Body of pancreas (tissue), 4 donors: ENCODE results near the gene NFIC. TPM values are rescaled to one million over a fixed set of nuclear protein-coding genes. Genes with fewer than 3 reads are reported as not detected.

Source experiments
- ATAC-seq: fragments of 150-250 bp; one replicate; pipeline ENCODE4 v1.9.1; 2016
- DNase-seq, 4 donors: peaks; one replicate each; pipeline ENCODE4 v3.0.0-alpha.2; 2019
- H3K27ac ChIP-seq, 4 donors: fragments of 200-600 bp; sonication (generic); 1 replicate in 3 of 4; 2 replicates in 1 of 4; pipeline versions ENCODE4 v1.5.1 to v1.6.1; 2016 to 2019; ENCODE audit warnings: mild to moderate bottlenecking in 1 of 4, mixed read lengths in 1 of 4, moderate library complexity in 1 of 4
- H3K27me3 ChIP-seq, 2 donors: fragments of 200-600 bp; sonication (generic); one replicate each; pipeline ENCODE4 v1.6.0; 2016; ENCODE audit warnings: mild to moderate bottlenecking in 1 of 2
- H3K36me3 ChIP-seq, 2 donors: fragments of 200-600 bp; sonication (generic); replicated peaks in 1 of 2; 2 replicates each; pipeline ENCODE4 v1.5.1; 2016; ENCODE audit warnings: low read depth in 2 of 2; ENCODE audit not compliant: insufficient read depth in 1 of 2
- H3K4me1 ChIP-seq: fragments of 200-600 bp; sonication (generic); one replicate; pipeline ENCODE4 v1.6.0; 2016
- H3K4me3 ChIP-seq, 2 donors: fragments of 200-600 bp; sonication (generic); 1 replicate in 1 of 2; 2 replicates in 1 of 2; pipeline ENCODE4 v1.5.1; 2016 to 2019
- H3K9me3 ChIP-seq, 3 donors: fragments of 200-600 bp; sonication (generic); 1 replicate in 2 of 3; 2 replicates in 1 of 3; pipeline ENCODE4 v1.5.1; 2016
- POLR2A ChIP-seq, 3 donors: fragments of 450-650 bp; IDR thresholded peaks; one replicate each; pipeline ENCODE4 v1.6.1; 2016; ENCODE audit warnings: antibody characterized with exemption in 3 of 3, mild to moderate bottlenecking in 2 of 3
- WGBS, 2 donors: methylation state at CpG; one replicate each; pipeline ENCODE4 v1.1.5; 2017; 5-methylcytosine and 5-hydroxymethylcytosine counted together
- intact Hi-C: fragments of 100-400 bp; cut with DNase I; formaldehyde crosslinking; loops from one replicate; pipeline ENCODE4 v1.15.1; 2023
- total RNA-seq, 2 donors: library from RNA; depleted of rRNA; stranded (reverse); fragments of >200 nt; gene quantifications; one replicate each; pipeline ENCODE4 v1.1.0, GENCODE V29; 2016
- TF ChIP-seq, protein P1 (sequence below), 7 experiments: fragments of 450-650 bp in 4 of 7; fragments of 200-600 bp in 3 of 7; sonication (generic) in 3 of 7; IDR thresholded peaks; one replicate each; pipeline ENCODE4 v1.5.1; 2016 to 2019; ENCODE audit warnings: antibody characterized with exemption in 7 of 7

NFIC gene
- total RNA-seq, 2 donors from 2014 or later, result 178 to 186 TPM

DNA sequence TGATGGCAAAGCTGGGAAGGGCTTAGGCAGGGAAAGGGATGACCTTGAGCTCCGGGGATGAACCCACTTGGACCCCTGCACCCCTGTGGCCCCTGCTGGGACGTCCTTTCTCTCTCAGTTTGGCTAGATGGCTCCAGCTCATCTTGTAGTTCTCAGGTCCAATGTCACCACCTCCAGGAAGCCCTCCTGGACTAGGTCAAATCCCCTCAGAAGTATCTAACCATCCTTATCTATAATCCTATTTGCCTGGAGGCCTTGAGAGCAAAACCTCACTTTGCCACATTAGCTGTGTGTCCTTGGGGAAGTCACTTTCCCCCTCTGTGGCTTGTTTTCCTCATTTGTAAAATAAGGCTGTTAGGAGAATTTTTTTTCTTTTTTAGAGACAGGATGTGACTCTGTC lies 42.7 kb upstream of the NFIC start:
- Histone ChIP-seq H3K4me1 (no peaks in the 10 kb centered on the region), H3K27ac (no peak overlapping the region), H3K4me3 (no peak overlapping the region), H3K27me3 (peaks cover 0 to 11% of the 10 kb centered on the region in 2 donors), H3K9me3 (no peaks in the 10 kb centered on the region), H3K36me3 (no peaks in the 10 kb centered on the region)
- WGBS, 2 donors, result 21 to 25% methylated on average over 2 of the region's 2 CpGs
- DNase-seq (no peak), ATAC-seq (no peak)
- TF ChIP-seq, protein P1, sequence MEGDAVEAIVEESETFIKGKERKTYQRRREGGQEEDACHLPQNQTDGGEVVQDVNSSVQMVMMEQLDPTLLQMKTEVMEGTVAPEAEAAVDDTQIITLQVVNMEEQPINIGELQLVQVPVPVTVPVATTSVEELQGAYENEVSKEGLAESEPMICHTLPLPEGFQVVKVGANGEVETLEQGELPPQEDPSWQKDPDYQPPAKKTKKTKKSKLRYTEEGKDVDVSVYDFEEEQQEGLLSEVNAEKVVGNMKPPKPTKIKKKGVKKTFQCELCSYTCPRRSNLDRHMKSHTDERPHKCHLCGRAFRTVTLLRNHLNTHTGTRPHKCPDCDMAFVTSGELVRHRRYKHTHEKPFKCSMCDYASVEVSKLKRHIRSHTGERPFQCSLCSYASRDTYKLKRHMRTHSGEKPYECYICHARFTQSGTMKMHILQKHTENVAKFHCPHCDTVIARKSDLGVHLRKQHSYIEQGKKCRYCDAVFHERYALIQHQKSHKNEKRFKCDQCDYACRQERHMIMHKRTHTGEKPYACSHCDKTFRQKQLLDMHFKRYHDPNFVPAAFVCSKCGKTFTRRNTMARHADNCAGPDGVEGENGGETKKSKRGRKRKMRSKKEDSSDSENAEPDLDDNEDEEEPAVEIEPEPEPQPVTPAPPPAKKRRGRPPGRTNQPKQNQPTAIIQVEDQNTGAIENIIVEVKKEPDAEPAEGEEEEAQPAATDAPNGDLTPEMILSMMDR (IDR thresholded peaks at IDR 0.05), result no peak
- TF ChIP-seq POLR2A (IDR thresholded peaks at IDR 0.05), result no peak
- intact Hi-C loops, result loop anchor here (5.0 kb wide), 1 partner anchor 149 kb away; no protein-coding TSS in a partner anchor

DNA sequence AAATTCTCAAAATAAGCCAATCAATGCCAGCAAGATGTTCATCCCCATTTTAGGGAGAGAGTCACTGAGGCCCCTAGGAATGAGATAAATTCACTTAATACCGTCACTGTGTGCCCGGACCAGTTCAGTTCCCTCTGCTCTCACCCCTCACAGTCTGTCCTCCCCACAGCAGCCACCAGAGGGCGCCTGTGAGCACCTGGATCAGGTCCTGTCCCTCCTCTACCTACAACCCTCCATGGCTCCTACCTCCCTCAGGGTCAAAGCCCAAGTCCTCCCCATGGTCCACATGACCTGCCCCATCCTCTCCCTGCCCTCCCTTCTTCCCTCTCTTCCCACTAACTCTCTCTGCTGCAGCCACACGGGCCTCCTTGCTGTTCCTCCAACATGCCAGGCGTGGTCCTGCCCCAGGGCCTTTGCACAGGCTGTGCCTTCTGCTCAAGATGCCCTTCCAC lies 42.0 kb upstream of the NFIC start:
- Histone ChIP-seq H3K36me3 (no peaks in the 10 kb centered on the region), H3K4me1 (no peaks in the 10 kb centered on the region), H3K27ac (no peak overlapping the region), H3K27me3 (peaks cover 0 to 10% of the 10 kb centered on the region in 2 donors), H3K9me3 (no peaks in the 10 kb centered on the region), H3K4me3 (no peak overlapping the region)
- TF ChIP-seq, protein P1 (IDR thresholded peaks at IDR 0.05), result peak; percentile 40 to 78 (median 61)
- TF ChIP-seq POLR2A (IDR thresholded peaks at IDR 0.05), result no peak
- intact Hi-C loops, result loop anchor here (5.0 kb wide), 1 partner anchor 148 kb away; no protein-coding TSS in a partner anchor
- 31 to 39% methylated on average over 5 of the region's 5 CpGs for WGBS, 2 donors
- ATAC-seq (peak; percentile 38), DNase-seq (peak; percentile 57 to 74 (median 68))

DNA sequence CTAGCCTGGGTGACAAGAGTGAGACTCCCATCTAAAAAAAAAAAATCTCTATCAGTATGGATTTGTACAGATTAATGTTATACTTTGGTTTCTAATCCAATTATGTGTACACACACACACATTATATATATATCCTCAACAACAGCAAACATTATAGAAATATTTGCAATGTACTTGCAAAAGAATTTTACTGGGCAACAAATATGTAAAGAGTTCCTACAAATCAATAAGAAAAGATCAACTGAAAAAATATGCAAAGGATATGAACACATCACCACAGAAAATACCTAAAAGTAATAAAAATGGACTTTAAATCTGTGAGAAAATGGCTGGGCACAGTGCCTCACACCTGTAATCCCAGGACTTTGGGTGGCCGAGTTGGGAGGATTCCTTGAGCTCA lies 40.9 kb upstream of the NFIC start:
- ATAC-seq (no peak), DNase-seq (no peak)
- Histone ChIP-seq H3K9me3 (no peaks in the 10 kb centered on the region), H3K4me1 (no peaks in the 10 kb centered on the region), H3K27ac (no peak overlapping the region), H3K4me3 (no peak overlapping the region), H3K27me3 (peaks cover 0 to 2% of the 10 kb centered on the region in 2 donors), H3K36me3 (no peaks in the 10 kb centered on the region)
- 83 to 95% methylated on average over 1 of the region's 1 CpG for WGBS, 2 donors
- intact Hi-C loops, result no loop called here
- no peak for TF ChIP-seq POLR2A (IDR thresholded peaks at IDR 0.05)
- TF ChIP-seq, protein P1 (IDR thresholded peaks at IDR 0.05), result no peak

DNA sequence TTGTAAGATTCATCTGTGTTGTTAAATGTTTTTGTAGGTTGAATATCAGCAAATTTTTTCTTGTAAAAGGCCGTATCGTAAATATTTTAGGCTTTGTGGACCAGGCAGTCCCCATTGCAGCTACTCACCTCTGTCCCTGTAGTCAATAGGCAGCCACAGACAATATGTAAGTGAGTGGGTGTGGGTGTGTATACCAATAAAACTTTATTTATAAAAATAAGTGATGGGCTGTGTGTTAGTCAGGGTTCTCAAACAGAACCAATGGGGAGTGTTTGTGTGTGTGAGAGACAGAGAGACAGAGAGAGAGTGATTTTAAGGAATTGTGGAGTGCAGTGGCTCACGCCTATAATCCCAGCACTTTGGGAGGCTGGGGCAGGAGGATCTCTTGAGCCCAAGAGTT lies 37.6 kb upstream of the NFIC start:
- intact Hi-C loops, result no loop called here

More for the DNA sequence above, 37.6 kb upstream of the NFIC start:
- no peak for DNase-seq
- Histone ChIP-seq H3K4me1 (peaks cover 10% of the 10 kb centered on the region), H3K36me3 (no peaks in the 10 kb centered on the region), H3K27ac (no peak overlapping the region), H3K4me3 (no peak overlapping the region), H3K27me3 (no peaks in the 10 kb centered on the region), H3K9me3 (no peaks in the 10 kb centered on the region)
- TF ChIP-seq, protein P1 (IDR thresholded peaks at IDR 0.05), result no peak
- TF ChIP-seq POLR2A (IDR thresholded peaks at IDR 0.05), result no peak
- WGBS, 2 donors, result 90 to 100% methylated on average over 3 of the region's 3 CpGs
- ATAC-seq, result no peak
